PC-9 (cell line): ENCODE results near the gene NTNG2.

Source experiments
- CTCF ChIP-seq: fragments of 200-600 bp; sonication (generic); conservative IDR thresholded peaks from 2 replicates; pipeline ENCODE4 v1.6.1; 2017; ENCODE audit warnings: mixed run types, antibody characterized with exemption, mild to moderate bottlenecking, moderate library complexity
- EZH2 ChIP-seq: fragments of 200-600 bp; sonication (generic); IDR thresholded peaks from 2 replicates; pipeline ENCODE4 v1.8.0; 2017; ENCODE audit warnings: antibody characterized with exemption, low read depth

GRCh38 chr9:132166599-132166998 is 4.7 kb downstream of the NTNG2 start:
- TF ChIP-seq CTCF (0 out of 2 replicates have a peak, but pooled peaks have one; percentile 23), EZH2 (no peak)
